ENCODE data around the gene NLRP6.
"Not testable (repeated sequence)": the region's sequence is repeated elsewhere in the genome, so short reads cannot be mapped to it uniquely, and the experiment has no call there.

The NLRP6 gene

DNA sequence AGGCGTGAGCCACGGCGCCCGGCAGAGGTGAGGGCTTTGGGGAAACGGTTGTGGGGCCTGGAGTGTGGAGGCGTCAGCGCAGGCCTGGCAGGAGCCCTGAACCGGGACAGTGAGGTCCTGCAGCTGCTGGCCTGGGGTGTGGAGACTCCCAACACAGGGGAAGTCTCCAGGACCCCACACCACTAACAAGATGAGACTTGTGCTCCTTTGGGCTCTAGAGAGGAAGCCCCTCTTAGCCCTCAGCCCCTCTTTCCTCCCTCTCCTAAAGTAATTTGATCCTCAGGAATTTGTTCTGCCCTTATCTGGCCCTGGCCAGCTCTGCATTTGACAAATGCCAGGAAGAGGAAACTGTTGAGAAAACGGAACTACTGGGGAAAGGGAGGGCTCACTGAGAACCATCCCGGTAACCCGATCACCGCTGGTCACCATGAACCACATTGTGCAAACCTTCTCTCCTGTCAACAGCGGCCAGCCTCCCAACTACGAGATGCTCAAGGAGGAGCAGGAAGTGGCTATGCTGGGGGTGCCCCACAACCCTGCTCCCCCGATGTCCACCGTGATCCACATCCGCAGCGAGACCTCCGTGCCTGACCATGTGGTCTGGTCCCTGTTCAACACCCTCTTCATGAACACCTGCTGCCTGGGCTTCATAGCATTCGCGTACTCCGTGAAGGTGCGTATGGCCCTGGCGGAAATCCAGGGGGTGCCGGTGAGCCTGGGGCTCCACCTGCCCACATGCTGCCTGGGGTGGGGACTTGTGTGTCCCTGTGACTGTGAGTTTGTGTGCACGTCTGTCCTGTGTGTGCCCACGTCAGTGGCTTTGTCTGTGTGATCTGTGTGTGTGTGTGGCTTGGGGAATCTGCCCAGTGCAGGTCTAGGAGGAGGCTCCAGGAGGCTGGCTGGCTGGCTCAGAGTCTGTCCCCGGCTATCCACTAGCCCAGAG lies 29.8 kb downstream of the NLRP6 start, which contains the start of gene IFITM2:
TSS of gene IFITM2 (plus strand) at position 51 of the 943 bp plus-strand sequence. CDS start at position 428, 377 bp downstream.
- peak; percentile 97 for FAIRE-seq
- not testable (repeated sequence) for DNase-seq (ENCODE audit: insufficient read length)
- peak; percentile 17; the same call in 1 of the 2 replicates for TF ChIP-seq POLR2A (IDR thresholded peaks at IDR 0.05; ENCODE audit: low read depth, low read length)
- 0 out of 2 replicates have a peak, but pooled peaks have one; percentile 28 for TF ChIP-seq POLR2AphosphoS5 (IDR thresholded peaks at IDR 0.05; ENCODE audit: low read depth, low read length)

DNA sequence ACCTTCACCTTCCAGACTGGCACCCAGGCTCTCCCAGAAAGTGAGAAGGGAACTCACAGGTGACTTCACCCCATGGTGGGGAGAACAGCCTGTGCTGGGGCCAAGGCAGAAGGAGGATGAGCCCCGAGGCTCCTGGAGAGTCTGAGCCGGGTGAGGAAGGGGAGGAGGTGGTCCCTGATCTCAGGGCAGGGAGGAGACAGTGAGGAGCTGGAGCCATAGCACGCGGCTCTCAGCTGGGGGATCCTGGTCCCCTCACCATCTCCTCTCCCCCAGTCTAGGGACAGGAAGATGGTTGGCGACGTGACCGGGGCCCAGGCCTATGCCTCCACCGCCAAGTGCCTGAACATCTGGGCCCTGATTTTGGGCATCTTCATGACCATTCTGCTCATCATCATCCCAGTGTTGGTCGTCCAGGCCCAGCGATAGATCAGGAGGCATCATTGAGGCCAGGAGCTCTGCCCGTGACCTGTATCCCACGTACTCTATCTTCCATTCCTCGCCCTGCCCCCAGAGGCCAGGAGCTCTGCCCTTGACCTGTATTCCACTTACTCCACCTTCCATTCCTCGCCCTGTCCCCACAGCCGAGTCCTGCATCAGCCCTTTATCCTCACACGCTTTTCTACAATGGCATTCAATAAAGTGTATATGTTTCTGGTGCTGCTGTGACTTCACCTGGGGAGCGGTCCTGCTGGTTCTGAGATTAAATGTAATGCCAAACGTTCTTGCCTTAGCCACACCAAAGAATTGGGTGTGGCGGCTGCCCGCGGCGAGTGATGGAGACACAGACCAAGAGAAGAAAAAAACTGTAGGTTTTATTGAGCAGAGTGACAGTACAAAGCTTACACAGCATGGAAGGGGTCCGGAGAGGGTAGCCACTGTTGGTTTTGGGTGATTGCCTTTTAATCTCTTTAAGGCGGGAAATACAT lies 30.8 kb downstream of the NLRP6 start:
- DNase-seq (ENCODE audit: insufficient read length); FAIRE-seq: not testable (repeated sequence)

DNA sequence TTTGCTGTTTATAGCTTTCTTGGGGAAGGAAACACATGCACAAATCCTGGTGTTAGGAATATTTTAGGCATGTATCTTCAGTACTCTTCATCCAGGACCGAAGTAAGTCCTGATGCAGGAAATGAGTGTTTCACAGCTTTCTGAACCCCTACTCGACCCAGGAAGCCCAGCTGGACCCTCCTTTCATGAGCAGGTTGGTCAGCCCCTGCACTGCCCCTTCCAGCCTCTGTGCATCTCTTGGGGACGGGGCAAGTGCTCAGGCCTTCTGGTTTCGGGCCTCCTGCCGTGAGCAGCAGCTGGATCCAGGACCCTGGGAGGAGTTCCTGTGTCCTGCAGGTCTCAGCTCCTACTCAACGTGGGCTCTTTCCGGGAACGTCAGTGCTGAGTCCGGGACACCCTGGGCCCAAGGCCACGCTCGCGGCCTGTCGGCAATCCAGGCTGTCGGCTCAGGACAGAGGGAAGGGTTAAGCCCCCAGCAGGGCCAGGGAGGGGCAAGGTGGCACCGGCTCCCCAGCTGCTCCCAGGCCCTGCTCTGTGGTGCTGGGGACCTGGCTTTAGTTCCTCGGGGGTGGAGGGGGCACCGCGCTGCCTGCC lies 31.9 kb downstream of the NLRP6 start:
- FAIRE-seq: peak; percentile 87
- DNase-seq (ENCODE audit: insufficient read length): not testable (repeated sequence)

DNA sequence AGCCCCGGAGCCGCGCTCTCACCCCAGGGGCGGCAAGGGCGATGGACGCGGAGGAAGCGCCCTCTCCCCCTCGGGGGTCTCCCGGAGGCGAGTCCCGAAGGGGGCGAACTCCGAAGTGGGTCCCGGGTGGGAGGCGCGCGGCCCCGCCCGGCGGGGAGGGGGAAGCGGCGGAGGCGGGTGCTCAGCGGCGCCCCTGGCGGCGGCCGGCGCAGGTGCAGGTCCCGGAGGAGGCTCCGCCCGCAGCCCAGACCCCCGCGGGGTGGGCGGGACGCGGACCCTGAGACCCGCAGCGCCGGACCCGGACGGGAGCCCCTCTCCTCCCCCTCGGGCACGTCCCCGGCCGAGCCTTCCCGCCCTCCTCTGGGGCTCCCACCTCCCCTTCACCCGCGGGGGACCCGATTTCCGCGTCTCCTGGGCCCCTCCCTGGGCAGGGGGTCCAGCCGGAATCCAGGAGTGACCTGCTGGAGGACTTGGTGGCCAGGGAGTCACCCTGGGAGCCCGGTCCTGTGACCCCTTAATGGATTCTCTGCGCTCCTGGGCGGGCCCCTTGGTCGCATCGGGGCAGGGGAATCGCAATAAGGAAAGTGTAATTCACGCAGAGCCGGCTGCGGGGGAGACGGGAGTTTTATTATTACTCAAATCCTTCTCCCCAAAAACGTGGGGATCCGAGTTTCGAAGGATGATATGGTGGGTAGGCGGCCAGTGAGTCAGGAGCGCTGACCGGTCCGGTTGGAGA lies 33.0 kb downstream of the NLRP6 start:
- not testable (repeated sequence) for DNase-seq (ENCODE audit: insufficient read length)
- peak; percentile 97 for FAIRE-seq

DNA sequence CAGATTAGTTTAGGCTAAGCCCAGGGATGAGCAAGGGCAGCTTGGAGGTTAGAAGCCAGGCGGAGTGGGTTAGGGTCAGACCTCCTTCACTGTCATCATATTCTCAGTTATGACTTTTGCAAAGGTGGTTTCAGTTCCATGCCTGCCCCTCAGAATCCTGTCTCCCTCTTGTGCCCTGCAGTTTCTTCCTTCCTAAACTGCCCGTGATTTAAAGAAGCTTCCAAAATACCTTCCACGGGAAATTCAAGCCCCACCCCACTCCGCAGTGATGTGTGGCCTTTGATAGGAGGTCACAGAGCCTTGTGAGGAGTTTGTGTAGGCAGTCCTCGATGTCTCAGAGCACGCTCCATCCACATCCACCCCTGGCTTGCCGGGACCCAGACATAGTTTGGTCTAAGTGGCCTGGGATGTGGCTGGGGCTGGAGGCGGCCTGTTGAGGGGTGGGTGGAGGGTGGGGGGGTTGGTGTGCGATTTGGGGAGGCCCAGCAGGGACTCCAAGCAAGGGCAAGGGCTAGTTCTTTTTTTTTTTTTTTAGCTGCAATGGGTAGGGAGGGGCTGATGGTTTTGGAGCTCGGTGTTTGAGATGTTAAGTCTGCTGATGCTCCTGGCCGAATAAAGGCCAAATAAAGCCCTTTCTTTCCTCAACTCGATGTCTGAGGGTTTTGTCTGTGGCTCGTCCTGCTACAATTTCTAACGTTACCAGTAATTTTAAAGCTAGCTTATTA lies 34.0 kb downstream of the NLRP6 start:
- no peak for FAIRE-seq
- DNase-seq (ENCODE audit: insufficient read length): no peak
- no peak for TF ChIP-seq POLR2AphosphoS5 (IDR thresholded peaks at IDR 0.05; ENCODE audit: low read depth, low read length)
- no peak for TF ChIP-seq POLR2A (IDR thresholded peaks at IDR 0.05; ENCODE audit: low read depth, low read length)
- TF ChIP-seq TAF1 (IDR thresholded peaks at IDR 0.05; ENCODE audit: borderline replicate concordance, low read depth, low read length): no peak

DNA sequence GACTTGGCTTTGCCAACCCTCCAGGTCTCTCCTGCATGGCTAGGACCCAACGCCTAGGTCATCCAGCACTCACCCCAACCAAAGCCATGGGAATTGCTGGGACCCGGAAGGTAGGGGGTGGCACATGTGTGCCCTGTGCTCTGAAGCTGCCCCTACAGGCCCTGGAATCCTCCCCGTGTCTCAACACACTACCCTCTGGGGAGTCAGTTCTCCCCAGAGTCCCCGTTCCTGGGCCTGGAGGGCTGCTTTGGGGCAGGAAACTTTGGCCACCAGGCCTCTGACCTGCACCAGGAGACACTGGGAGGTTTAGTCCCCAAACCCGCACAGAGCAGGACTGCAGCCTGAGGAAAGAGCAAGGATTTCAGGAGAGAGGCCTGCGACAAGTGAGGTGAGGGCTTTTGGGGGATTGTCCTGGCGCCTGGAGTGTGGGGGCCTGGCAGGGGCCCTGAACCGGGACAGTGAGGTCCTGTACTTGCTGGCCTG lies 35.1 kb downstream of the NLRP6 start:
- FAIRE-seq: peak; percentile 80
- no peak for DNase-seq (ENCODE audit: insufficient read length)
- TF ChIP-seq POLR2AphosphoS5 (IDR thresholded peaks at IDR 0.05; ENCODE audit: low read depth, low read length) (no peak), POLR2A (IDR thresholded peaks at IDR 0.05; ENCODE audit: low read depth, low read length) (no peak), TAF1 (IDR thresholded peaks at IDR 0.05; ENCODE audit: borderline replicate concordance, low read depth, low read length) (no peak)

DNA sequence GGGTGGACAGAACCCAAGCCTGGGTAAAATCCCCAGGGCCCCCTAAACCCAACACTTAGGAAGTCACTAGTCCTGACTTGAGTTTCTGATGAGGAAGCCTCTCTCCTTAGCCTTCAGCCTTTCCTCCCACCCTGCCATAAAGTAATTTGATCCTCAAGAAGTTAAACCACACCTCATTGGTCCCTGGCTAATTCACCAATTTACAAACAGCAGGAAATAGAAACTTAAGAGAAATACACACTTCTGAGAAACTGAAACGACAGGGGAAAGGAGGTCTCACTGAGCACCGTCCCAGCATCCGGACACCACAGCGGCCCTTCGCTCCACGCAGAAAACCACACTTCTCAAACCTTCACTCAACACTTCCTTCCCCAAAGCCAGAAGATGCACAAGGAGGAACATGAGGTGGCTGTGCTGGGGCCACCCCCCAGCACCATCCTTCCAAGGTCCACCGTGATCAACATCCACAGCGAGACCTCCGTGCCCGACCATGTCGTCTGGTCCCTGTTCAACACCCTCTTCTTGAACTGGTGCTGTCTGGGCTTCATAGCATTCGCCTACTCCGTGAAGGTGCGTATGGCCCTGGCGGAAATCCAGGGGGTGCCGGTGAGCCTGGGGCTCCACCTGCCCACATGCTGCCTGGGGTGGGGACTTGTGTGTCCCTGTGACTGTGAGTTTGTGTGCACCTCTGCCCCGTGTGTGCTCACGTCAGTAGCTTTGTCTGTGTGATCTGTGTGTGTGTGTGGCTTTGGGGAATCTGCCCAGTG lies 35.8 kb downstream of the NLRP6 start, which contains the start of gene IFITM1:
TSS of gene IFITM1 (plus strand) at position 254 of the 767 bp plus-strand sequence. CDS start at position 385, 131 bp downstream.
- DNase-seq (ENCODE audit: insufficient read length): peak; percentile 76
- peak; percentile 97 for TF ChIP-seq POLR2AphosphoS5 (IDR thresholded peaks at IDR 0.05; ENCODE audit: low read depth, low read length)
- peak; percentile 94 for TF ChIP-seq POLR2A (IDR thresholded peaks at IDR 0.05; ENCODE audit: low read depth, low read length)
- peak; percentile 84 for TF ChIP-seq TAF1 (IDR thresholded peaks at IDR 0.05; ENCODE audit: borderline replicate concordance, low read depth, low read length)
- peak; percentile 95 for FAIRE-seq

DNA sequence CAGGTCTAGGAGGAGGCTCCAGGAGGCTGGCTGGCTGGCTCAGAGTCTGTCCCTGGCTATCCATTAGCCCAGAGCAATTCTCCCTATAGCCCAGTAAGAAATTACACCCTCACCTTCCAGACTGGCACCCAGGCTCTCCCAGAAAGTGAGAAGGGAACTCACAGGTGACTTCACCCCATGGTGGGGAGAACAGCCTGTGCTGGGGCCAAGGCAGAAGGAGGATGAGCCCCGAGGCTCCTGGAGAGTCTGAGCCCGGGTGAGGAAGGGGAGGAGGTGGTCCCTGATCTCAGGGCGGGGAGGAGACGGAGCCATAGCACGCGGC lies 36.3 kb downstream of the NLRP6 start:
- DNase-seq (ENCODE audit: insufficient read length); FAIRE-seq: not testable (repeated sequence)

DNA sequence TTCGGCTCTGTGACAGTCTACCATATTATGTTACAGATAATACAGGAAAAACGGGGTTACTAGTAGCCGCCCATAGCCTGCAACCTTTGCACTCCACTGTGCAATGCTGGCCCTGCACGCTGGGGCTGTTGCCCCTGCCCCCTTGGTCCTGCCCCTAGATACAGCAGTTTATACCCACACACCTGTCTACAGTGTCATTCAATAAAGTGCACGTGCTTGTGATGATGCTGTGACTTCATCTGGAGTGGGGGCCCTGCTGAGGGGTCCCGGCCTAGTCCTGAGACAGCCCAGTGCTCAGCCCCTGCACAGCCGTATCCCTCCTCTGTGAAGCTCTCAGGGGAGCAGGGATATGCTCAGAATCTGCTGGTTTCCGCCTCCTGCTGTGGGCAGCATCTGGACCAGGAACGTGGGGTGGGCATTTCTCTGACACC lies 36.9 kb downstream of the NLRP6 start:
- DNase-seq (ENCODE audit: insufficient read length) (no peak), FAIRE-seq (no peak)
- TF ChIP-seq POLR2A (IDR thresholded peaks at IDR 0.05; ENCODE audit: low read depth, low read length) (no peak), TAF1 (IDR thresholded peaks at IDR 0.05; ENCODE audit: borderline replicate concordance, low read depth, low read length) (no peak), POLR2AphosphoS5 (IDR thresholded peaks at IDR 0.05; ENCODE audit: low read depth, low read length) (no peak)

DNA sequence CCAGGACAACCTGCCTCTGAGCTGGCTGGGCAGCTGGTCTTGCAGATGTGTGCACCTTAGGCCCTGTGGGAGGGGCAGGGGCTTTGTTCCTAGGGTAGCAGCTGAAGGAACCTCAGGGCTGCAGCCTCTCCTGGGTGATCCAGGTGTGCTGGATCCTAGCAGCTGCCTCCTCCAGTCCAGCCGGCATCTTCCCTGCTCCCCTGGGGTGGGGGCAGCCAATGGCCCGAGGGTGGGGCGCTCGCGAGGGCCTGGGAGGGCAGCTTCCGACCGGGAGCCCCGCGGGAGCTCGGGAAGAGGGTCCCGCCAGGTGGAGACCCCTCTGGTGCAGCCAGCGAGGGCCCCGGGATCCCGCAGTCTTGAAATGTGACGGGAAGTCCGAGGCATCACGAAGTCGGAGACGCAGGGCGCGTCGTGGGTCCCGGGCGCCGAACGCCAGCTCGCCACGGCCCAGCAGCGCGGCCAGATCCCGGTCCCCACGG lies 37.3 kb downstream of the NLRP6 start:
- DNase-seq (ENCODE audit: insufficient read length) (no peak), FAIRE-seq (no peak)
- TF ChIP-seq TAF1 (IDR thresholded peaks at IDR 0.05; ENCODE audit: borderline replicate concordance, low read depth, low read length) (no peak), POLR2A (IDR thresholded peaks at IDR 0.05; ENCODE audit: low read depth, low read length) (no peak; the same call in 1 of the 2 replicates), POLR2AphosphoS5 (IDR thresholded peaks at IDR 0.05; ENCODE audit: low read depth, low read length) (no peak)

Data from GM12892 (cell line).